GM19239 (cell line): ENCODE results near the gene MAFG.

Experiments used
- DNase-seq: peaks from one replicate; pipeline ENCODE4 v3.0.0; 2011; ENCODE audit warnings: low spot score; ENCODE audit not compliant: insufficient read length
- FAIRE-seq: peaks from 2 replicates; lab custom pipeline; 2011; peaks lifted over from hg19 to GRCh38; lab: Jason Lieb, UNC

MAFG gene

DNA sequence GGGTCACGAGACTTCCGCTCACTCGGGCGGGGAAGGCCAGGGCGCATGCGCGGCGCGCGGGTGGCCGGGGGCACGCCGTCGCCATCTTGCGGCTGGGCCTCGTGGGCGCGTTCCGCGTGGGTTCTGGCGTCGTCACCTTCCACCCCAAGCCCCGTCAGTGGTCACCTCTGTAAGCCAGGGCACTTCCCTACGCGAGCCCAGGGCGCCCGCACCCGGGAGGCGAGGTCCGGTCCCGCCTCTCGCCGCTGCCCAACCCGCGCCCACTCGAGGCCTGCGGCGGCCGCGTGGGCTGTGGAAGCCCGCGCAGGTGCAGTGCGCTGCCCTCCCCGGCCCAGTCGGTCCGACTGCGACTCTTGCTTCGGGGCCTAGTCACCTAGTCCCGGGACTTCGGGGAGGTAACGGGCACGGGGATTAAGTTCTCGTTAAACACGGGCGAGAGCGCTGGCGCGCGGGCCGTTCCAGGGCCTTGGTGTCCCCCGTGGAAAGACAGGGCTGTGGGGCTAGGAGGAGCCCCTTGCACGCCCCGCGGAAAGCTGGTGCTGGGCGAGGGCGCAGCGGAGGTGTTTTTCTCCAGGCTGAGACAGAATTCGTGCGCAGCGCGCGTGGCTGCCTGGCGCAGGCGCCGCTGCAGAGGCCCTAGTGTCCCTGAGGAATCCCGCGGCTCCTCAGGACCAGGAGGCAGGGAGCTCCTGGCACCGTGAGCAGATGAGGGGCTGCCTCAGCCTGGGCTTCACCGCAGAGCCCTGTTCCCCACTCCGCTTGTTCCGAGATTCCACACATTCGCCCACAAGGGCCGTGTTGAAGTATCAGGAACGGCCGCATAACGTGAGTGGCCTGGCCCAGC, 55.9 kb downstream of the MAFG start:
- peak; percentile 97 for DNase-seq
- peak; percentile 52 for FAIRE-seq

DNA sequence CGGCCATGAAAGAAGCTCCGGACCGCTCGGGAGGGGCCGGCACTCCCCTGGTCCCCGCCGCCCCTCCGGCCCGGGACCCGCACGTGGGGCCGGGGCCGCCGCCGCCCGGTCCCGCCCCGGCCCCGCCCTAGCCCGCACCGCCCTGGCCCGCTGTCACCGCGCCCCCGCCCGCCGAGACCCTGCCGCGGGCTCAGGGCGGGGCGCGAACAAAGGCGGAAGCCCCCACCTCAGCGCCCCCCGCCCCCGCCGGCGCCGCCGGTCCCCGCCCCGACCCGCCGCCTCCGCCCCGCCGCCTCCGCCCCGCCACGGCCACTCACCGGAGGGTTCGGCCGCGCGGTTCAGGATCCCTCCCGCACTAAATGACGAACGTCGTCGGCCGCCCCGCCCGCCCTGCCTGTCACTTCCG, 56.6 kb downstream of the MAFG start, which contains the start of gene ARHGDIA:
TSS of gene ARHGDIA (minus strand) at position 357 of the 406 bp plus-strand sequence. CDS start 1,407 bp downstream, outside the sequence.
- DNase-seq (no peak), FAIRE-seq (no peak)

DNA sequence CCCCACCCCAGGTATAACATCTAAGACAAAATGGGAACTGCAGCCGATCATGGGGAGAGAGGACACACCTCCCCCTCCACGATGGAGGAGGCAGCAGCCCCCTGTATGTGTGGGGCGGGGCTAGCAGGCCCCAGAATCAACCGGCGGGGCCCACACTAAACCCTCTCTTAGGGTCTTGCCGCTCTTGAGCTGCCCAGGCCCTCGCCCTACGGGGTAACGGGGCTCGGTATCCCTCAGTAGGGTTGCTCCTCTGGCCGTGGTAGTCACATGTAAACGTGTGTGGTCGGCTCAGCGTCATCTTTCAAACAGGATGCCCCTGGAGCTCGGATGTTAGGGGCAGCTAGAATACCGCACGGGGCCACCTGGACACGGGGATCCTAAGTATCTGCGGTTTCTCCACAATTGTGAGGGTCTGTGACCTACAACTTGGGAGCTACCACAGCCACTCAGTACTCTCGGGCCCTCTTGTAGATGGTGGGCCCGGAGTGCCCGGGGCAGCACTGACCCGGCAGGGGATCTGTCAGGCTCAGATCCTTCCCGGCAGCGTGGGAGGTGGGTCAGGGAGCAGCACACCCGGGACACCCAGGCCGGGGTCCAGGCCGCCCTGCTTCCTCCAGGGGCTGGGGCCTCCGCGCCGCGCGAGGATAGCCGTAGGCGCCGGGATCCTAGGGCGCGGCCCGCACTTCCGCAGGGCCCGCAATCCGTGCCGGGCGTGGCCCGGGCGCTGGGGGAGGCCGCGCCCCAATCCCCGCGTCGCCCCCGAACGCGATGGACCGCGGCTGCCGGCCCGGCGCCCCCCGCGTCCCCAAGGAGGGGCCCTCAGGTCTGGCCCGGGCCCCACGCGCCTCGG, 57.2 kb downstream of the MAFG start:
- DNase-seq: peak; percentile 37
- no peak for FAIRE-seq

DNA sequence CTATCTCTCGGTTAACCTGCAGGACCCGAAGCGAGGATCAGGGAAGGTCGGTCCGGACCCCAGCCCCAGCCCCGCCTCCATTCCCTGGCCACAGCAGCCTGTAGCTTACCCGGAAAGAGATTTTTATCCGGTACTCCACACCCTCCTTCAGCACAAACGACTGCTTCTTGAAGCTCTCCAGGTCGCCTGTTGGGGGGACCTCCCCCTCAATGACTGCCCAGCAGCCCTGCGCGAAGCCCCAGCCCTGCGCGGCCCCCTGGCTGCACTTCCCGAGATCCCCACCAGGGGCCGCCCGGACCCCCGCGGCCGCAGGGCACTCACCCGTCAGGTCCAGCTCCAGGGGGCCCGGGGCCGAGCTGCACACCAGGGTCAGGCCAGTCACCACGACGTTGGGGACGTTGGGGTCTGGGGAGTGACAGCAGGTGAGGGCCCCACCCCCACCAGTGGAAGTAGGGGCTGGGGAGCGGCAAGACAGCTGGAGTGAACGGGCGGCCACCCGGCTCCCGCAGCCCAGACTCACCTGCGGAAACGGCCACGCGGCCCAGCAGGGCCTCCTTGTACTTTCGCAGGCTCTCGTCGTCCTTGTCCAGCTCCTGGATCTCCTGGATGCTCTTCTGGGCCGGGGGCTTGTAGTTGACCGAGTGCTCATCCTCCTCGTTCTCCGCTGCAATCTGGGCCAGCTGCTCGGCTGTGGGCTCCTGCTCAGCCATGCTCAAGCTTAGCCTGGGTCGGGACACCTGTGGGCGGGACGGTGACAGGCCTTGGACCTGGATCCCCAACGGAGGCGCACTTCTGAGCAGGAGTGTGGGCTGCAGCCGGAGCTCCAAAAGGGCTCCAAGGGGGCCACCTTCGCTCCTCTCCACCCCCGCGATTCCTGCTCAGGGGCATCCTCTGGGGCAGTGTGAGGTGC, 58.1 kb downstream of the MAFG start:
- FAIRE-seq (no peak), DNase-seq (peak; percentile 57)

DNA sequence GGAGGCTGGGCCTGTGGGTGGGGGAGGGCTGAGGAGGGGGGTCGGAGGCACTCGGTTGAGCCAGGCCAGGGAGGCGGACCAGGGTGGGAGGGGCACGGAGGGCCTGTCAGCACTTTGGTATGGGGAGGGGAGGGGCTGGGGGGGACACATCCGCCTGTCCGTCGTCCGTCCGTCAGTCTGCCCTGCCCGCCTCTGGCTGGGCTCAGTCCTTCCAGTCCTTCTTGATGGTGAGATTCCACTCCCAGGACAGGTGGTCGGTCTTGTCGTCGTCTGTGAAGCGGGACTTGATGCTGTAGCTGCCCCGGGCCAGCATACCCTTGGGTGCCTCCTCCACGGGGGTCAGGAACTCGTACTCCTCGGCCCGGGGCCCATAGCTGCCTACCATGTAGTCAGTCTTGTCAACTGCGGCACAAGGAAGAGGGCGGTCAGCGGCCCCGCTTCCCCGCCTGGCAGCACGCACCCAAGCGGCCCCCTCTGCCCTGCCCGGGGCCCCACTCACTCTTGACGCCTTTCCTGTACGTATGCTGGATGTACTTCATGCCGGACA, 58.8 kb downstream of the MAFG start:
- FAIRE-seq (no peak), DNase-seq (no peak)
